IPS DF 4.7 (cell line): Measurements from ENCODE around the gene CASZ1.

Experiments
- DNase-seq: peaks from one replicate; pipeline ENCODE4 v3.0.0-alpha.2; 2013; ENCODE audit warnings: low spot score; ENCODE audit errors: extremely low read depth

CASZ1 gene

DNA sequence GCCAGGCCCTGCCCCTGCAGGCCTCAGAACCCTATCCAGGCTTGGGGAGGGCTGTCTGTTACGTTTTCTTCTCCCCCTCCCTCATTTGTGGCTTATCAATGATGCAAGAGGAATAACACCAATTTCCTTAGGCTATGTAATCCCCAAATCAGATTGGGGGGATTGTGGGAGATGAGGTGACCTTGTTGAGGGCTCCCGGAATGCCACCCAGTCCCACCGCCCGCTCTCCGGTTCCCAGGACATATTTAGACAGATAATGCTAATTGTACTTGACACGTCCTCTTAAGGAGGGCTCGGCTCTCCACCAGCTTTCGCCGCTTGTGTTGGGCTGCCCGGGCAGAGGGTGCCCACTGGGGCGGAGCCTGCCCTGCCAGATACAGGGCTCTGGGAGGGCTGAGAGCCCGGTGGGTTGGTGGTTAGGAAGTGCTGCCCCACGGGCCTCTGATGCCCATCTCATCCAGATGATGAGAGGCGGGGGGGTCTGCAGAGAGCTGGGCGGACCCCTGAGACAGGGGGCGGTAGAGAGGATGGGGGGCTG is 90.0 kb downstream of the CASZ1 start:
- no peak for DNase-seq

DNA sequence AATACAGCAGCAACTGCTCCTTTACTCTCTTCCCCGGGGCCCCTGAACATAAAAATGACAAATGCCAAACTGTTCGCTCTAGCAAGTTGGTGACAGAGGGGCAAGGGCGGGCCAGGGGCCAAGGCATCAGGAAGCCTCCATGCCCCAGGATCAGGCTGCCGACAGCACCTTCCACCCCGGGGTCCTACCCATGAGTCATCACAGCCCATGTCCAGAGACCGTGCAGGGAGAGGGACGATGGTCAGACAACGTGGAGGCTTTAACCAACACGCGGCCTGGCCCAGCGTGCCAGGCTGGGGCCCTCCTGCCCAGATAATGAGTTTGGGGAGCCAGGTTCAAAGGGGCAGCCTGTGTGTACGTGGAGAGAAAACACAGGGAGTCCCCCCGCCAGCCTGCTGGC is 90.5 kb downstream of the CASZ1 start:
- DNase-seq = no peak

DNA sequence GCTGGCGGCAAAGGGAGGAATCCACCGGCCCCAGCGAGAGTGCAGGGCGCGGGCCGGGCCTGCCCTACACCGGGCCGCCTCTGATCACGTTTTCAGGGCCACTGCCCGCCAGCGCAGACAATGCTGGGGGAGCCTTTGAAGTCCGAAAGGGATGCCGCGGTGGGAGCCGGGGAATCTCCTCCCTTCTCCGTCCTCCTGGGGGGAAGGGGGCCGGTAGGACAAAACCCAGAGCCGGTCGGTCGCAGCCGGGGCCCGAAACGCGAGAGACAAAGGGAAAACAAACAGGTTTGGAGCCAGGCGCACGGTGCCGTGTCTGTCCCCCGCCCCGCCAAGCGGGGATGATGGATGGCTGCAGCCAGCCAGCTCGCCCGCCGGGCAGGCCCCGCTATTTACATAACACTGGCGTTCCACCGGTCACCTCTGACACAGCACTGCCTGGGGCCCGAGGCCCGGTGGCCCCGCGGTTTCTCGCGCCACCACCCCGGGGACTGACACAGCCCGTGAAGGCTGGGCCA is 92.0 kb downstream of the CASZ1 start:
- no peak for DNase-seq

DNA sequence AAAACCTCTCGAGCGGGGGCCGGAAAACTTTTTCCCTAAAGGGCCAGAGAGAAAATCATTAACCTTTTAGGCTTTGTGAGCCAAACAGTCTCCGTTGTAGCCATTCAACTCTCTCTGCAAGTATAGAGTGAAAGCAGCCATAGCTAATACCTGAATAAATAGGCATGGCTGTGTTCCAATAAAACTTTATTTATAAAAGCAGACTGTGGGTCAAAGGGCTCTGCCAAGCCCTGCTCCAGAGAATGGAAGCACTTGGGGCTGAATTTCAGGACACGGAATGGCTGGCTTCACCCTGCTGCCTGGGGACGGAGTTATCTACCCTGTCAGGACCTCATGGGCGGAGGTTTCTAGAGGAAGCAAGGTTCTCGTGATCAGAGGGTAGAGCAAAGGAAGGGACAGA is 92.7 kb downstream of the CASZ1 start:
- DNase-seq = no peak

DNA sequence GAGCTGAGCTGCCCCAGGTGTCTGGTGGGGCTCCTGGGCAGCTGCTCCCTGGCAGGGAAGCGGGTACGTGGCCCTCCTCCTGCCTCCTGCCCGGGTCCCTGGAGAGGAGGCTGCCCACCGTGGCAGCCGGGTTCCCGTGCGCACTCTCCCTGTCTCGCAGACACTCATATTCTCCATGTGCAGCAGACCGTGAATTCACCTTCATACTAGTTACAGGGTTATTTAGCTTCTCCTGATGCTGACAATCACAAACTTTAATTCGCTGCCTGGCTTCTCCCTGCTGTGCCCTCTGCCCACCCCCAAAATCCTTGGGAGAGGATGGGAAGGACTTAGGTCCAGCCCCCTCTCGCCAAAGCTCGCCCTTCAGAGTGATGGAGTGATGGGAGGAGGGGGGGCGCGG is 95.3 kb downstream of the CASZ1 start:
- no peak for DNase-seq

DNA sequence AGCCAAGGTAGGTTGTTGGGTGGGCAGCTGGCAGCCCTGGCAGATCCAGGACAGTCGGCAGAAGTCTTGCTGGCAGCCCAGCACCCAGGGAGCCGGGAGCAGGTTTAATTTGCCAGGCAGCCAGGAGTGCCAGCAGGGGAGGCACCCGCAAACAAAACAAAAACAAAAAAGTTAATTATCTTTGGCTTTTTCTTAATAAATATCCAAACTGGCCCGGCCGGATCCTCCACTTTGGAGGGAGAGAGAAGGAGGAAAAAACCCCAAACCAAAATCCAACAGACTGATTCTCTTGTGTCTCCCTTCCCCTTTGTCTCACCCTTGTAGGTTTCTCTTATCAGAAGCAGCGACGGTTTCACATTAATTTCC is 97.0 kb downstream of the CASZ1 start:
- DNase-seq = no peak

DNA sequence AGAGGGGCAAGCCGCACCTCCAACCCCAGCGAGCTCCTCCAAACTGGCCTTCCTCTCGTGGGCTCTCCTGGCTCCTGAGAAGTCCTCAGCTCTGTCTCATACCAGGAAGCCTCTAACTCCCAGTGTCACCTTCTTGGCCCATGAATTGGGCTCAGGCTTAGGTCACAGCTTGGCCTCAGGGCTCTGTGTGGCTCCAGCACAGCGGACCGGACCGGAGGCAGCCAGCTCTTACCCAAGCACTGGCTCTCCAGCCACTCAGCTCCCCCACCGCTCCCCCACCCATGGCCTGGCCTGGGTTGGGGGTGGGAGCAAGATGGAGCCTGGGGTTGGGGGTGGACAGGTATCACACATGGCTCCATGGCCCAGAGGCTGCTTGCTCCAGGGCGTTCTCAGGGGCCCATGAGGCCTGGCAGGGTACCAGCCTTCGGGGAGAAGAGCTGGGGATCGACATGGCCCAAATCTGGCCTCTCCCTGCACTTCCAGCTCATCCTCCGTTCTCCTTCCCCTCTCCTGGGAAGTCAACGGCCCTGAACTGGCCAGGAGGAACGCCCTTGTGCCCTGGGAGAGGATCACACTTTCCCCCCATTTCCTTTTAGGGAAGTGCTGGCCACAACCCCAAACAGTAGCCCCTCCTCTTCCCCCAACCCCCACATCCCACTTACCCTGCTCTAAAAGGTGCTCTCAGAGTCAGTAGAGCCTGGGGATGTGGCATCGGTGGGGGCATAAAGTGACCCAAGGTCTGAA is 97.5 kb downstream of the CASZ1 start:
- no peak for DNase-seq

DNA sequence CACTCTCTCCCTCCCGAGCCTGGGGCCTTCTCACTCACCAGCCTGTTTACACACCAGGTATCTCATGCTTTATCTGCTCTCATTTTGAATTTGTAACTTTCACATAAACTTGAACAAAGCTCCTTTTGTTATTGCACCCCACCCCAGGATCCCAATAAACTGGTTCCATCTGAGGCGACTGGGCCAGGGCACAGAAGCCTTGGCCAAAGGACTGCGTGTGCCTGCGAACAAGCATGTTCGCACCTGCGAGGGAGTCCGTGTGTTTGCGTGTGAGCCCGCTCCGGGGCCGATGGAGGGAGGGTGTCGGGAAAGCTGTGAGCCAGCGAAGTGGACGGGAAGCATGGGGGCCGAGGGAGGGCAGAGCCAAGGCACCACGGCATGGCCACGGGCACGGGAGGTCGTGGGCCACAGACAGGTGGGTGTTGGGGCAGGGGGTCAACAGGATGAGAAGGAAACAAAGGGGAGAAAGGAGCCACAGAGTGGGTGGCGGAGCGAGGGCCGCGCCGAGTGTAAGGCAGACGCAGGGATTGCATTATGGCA is 98.8 kb downstream of the CASZ1 start:
- DNase-seq = no peak

DNA sequence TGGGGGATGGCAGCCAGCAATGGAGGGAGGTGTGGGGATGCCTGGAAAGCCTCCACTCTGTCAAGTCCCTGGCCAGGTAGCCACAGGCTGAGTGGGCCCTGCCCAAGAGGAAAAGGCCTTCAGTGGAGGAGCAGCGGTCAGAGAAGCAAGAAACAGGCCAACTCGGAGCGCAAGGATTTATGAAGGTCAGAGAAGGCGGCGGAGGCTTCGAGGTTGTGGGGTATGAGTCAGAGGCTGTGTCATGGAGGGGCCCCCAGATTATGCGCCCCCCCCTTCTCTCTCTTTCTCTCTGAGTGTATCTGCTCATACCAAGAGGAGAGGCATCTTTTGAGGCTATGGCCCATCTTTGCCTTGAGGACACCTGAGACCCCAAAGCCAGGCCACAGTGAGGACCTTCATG is 99.5 kb downstream of the CASZ1 start:
- no peak for DNase-seq

DNA sequence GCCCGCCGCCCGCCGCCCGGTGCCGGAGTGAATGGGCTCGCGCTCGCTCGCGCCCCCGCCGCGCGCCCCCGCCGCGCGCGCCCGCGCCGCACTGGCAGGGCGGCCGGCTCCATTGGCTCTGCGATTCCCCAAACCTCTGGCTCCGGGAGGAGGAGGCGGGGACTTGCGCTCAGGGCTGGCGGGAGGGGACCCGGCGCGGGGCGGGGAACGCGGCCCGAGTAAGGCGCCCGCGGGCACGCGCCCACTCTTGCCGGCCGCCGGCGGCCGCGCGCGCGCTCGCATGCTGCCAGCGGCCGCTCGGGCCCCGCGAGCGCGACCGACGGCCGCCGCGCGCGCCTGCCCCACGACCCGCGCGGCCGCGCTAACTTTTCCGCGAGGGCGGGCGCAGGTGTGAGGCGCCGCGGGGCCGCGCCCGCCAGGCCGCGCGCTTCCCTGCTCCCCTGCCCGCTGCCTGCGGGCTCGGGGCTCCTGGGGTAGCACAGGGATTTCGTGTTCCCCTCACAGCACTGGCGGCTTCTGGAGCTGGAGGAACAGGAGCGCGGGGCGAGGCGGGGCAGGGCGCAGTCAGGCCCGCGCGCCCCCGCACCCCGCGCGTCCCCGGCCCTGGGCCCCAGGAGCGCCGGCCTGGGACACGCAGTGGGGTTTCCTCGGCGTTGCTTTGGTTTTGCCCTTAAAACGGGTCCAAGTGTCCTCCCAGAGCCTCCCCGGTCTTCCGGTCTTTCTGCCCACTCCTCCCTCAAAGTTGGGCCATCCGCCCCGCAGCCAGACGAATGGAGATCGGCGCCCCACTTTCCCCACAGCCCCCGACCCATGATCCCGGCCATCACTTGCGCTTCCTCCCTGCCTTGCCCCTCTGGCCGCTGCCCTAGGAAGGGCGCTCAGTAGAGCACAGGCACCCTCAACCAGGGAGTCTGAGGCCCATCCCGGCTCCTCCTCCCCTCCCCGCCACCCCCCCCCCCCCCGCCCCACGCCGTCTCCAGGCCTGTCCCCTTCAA is 101.5 kb downstream of the CASZ1 start:
- DNase-seq = no peak

DNA sequence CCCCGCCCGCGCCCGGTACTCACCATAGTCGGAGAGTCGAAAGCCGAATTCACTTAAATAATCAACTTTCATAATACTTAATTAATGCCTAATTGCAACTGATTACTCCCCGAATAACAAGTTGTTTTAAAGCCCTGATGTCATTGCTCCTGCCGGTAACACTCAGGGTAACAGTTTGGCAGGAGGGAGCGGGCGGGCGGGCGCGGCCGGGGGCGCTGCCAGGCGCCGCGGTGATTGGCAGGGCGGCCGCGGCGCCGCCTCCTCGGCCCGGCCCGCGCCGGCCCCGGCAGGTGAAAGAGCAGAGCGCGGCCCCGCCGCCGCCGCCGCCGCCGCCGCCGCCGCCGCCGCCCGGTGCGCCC is 102.2 kb downstream of the CASZ1 start:
- no peak for DNase-seq

DNA sequence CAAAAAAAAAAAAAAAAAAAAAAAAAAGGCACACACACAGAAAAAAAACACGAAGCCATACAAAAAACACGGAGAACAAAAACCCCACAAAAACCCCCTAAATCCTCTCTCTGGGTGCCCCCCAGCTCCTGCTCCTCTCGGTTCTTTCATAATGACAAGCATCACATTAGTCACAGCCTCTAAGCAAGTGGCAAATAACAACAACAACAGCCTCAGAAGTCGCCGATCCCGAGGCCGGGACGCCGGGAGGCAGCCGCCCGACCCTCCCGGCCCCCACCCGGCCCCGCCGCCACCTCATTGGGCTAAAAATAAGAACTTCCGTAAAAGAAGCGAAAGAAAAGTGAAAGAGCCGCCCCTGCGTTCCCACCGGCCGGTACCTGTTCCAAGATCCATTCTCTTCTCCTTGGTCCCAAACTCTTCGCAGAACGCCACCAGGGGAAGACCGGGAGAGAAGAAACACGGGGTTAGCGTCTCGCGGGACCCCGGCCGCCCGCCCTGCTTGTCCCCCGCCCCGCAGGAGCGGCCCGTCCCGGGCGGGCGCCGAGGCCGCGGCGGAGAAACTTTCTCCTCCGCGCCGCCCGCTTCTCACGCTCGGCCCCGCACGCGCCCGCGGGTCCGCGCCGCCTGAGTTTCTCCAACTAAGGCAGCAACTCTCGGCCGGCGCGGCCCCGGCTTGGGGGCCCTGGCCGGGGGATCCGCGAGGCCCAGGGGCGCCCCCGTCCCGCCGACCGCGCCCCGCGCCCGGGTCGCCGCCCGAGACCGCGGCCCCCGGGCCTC is 102.8 kb downstream of the CASZ1 start:
- DNase-seq = no peak

DNA sequence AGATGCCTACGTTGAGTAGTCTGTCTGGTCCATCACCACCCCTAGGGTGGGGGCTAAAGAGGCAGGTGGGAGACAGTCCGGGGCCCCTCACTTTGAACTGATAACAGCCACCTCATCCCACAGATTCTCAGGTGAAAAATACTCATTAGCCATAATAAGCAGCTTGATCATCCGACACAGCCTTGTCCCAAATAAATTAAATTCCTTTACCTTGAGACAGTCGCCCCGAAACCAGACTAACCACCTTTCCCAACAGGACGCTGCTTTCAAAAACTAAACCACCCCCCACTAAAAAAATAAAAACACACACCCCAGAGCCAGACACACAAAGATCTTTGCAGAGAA is 103.3 kb downstream of the CASZ1 start:
- DNase-seq = no peak

DNA sequence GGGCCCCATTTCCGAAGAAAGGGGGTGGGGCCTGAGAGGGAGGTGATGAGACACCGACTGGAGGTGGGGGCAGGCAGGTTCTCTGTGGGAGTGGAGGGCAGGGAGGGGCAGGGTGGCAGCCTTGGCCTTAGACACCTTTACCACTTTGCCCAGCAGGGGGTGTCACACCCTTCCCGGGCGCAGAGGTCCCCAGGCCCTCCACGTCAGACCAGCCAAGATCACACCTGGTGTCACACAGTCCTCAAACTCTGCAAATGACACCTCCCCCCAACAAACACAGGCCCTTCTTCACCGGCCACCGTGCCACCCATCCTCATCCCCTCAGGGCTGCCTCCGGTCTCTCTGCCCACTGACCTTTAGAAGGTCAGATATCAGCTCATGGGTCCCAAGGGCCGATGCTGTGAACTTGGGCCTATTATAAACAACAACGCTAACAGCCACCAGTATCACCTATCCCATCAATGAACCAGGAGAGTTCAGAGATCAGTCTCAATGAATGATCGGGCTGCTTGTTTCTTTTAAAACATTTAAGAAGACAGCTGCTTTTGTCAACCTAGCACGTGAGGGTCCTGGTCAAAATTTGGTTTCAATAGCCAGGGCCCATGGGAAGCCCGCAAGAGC is 103.9 kb downstream of the CASZ1 start:
- no peak for DNase-seq

DNA sequence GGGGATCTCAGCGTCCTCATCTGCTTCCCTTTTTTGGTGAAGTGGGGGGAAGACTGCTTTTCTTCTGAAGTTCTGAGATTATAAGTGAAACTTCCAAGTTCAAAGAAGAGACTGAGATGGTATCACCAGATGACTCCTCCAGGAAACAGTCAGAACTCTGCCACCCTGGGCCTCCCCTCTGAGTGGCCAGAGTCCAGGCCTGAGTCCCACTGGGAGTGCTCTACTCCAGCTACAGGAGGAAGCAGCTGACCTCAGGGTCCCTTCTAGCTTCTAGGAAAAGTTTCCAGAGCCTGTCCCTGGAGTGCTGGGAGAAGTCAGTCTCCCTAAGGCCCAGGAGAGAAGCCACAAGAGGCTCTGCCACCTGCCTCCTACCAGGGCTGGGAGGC is 104.7 kb downstream of the CASZ1 start:
- DNase-seq = no peak

DNA sequence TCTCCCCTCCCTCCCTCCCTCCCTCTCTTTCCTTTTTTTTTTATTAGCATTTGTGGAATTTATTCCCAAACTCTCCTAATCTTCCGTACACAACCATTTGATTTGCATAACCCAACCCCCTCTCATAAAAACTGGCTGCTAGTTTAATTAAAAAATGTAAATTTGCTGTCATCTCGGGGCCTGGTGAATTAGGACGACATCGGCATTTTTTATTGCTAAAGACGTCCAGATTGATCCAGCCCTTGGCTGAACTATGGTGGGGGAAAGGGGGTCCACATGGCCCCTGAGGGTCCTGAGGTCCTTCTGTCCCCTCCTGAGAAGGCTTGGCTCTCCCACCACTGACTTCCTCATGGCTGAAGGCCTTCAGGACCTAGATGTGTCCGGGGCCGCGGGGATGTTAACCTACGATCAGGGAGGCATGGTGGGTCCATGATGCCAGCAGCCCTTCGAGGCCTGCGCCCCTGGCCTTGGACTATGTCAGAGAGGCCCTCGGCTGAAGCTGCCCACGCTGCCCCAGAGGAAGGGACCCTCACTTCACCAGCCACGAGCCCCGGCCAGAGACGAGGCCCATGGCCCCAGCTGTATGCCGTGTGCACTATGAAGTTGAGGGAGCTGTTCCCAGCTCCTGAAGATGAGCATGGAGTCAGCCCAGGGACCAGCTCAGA is 105.2 kb downstream of the CASZ1 start:
- no peak for DNase-seq

DNA sequence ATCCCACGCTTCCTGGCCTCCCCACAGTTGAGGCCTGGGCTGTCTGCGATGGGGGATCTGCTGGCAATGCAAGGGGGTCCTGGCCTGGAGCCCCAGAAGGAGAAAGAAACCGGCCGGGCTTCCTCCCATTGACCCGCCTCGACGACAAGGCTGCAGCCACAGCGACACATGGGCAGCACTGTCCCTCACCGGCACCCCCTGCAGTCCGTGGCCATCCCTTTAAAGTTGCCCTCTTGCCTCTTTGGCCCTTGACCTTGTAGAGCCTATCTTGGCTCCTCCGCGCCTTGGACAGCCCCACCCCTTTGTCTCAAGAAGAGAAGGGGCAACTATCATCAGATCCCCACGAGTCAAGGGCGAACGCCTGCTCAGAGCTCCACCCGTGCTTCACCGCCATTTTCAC is 106.0 kb downstream of the CASZ1 start:
- DNase-seq = no peak

DNA sequence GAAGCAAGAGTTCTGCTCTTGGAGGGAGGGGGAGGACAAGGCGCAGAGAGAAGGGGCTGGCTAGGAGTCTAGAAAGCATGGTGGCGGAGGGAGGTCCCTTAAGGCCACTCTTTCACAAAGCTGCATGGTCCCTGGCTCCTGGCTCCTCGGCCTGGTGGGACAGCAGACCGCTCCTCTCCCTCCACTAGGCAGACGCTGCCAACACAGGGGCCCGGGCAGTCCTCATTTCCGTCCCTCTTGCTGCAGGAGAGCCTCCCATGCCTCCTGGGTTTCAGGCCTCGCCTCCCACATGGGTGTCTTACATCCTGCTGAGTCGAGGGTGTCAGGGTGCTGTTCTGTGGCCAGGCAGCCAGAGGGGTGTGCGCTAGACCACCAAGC is 108.0 kb downstream of the CASZ1 start:
- DNase-seq = no peak

DNA sequence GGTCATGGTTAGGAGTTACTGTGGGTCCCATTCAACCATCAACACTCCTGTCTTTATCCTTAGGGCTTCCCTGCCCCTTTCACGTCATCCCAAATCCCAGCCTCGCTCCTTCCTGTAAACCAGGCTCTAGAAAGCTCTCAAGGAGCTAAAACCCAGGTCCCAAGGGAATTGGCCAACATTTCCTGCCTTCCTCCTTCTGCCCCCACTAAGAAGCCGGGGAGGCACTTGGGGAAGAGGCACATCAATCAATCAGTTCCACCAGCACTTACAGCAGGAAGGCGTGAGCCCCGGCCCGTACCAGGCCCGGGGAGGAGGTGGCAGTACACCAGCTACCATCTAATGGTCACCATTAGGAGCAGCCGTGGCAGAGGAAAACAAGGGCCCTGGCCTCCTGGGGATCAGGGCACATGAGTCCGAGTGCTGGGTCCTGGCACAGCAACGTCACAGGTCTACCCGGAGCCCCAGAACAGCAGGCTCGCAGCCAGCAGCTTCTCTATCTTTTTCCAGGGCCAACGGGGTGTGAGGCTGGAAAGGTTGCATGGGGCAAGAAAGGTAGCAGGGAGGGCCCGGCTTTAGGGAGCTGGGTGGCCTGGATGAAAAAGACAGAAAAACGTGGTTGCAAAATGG is 108.6 kb downstream of the CASZ1 start:
- no peak for DNase-seq

DNA sequence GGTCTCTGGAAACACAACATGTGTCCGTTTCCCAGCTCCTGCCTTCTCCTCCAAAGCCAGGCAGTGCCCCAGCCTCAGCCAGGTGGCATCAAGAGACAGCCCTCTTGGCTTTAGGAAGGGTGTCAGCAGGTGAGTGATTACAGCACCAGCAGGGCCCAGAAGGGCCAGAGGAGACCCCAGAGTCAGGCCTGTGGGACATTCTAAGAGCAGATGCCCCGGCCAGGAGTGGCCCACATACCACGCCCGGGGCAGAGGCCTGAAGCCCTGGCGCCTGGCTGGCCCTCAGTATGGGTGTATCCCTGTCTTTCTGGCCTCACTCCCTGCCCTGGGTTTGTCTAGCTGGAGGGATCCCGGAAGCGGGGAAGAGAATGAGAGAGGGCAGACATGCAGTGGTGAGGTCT is 109.2 kb downstream of the CASZ1 start:
- DNase-seq = no peak
